PC-9 (cell line): ENCODE data around the gene ORC4.

Experiments
- CTCF ChIP-seq: fragments of 200-600 bp; sonication (generic); conservative IDR thresholded peaks from 2 replicates; pipeline ENCODE4 v1.6.1; 2017; ENCODE audit warnings: mixed run types, antibody characterized with exemption, mild to moderate bottlenecking, moderate library complexity
- EZH2 ChIP-seq: fragments of 200-600 bp; sonication (generic); IDR thresholded peaks from 2 replicates; pipeline ENCODE4 v1.8.0; 2017; ENCODE audit warnings: antibody characterized with exemption, low read depth

GRCh38 chr2:148022882-148023281, 2.3 kb upstream of the ORC4 start:
- TF ChIP-seq CTCF (no peak), EZH2 (no peak)
